Measurements from ENCODE around the gene UBR2. TPM values are rescaled to one million over a fixed set of nuclear protein-coding genes. Genes with fewer than 3 reads are reported as not detected.

UBR2 gene
- total and polyA plus RNA-seq, 2 of the 13 experiments (the other 11 are each of a cell fraction or from before 2014, with no cell fraction given) = 17.6 to 29.3 TPM

DNA sequence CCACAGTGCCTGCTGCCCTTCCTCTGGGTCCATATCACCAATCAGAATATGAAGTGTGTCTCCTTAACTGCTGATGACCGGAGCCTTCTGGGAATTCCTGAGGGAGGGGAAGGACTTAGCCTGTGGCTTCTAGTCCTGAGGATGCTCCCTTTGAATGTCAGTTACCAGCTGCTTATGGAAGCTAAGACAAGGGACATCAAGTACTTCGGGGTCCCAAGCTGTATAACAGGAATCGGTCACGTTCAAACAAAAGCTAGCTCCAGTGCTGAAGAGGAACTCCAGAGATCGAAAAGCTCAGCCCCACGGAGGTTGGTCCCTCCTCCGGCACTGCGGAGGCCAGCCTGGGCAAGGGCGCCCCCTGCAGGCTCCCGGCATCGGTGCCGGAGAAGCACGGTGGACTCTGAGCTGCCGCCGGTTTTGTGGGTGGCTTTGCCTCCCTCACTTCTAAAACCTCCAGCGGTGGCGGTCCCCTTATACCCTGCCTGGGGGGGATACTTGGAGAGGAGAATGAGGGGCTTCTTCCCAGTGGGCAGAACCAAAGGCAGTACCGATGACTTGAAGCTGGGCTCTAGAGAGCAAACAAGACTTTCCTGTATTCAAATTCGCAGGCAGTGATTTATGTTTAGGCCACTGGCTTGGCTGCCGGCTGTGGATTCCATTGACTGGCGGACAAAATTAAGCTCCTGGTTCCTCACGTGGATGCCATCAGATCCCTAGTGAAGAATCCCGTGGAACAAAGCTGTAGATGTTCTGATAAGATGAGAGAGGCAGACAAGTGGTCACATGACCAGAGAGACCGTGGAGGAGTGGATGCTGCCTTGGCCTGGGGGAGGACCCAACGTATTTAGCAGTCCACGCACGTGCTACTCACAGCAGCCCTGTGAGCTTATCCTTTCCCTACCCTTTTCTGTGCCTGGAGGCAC is 16.2 kb upstream of the UBR2 start (continued):
- TF ChIP-seq HNRNPLL (IDR thresholded peaks at IDR 0.05; ENCODE audit: low read depth, low read length, poor library complexity, severe bottlenecking) (peak; percentile 45), ZNF703 (CRISPR knock-in tag; IDR thresholded peaks at IDR 0.05; ENCODE audit: borderline replicate concordance) (no peak), ZNF615 (CRISPR knock-in tag; IDR thresholded peaks at IDR 0.05; ENCODE audit: borderline replicate concordance) (no peak), MYNN (CRISPR knock-in tag; IDR thresholded peaks at IDR 0.05; ENCODE audit: low read depth) (no peak), DMAP1 (CRISPR knock-in tag; IDR thresholded peaks at IDR 0.05) (peak; percentile 21; the same call in 1 of the 2 replicates), MIER3 (CRISPR knock-in tag; IDR thresholded peaks at IDR 0.05; ENCODE audit: borderline replicate concordance) (peak; percentile 41; the same call in 1 of the 2 replicates), MTF2 (CRISPR knock-in tag; IDR thresholded peaks at IDR 0.05; ENCODE audit: borderline replicate concordance) (no peak), BRCA1 (CRISPR knock-in tag; IDR thresholded peaks at IDR 0.05) (no peak), ZBTB7A (CRISPR knock-in tag; IDR thresholded peaks at IDR 0.05) (no peak), ZNF24 (IDR thresholded peaks at IDR 0.05) (no peak), MEIS2 (CRISPR knock-in tag; IDR thresholded peaks at IDR 0.05) (no peak), RAD21 (CRISPR knock-in tag; IDR thresholded peaks at IDR 0.05) (peak; percentile 92), ZNF737 (CRISPR knock-in tag; IDR thresholded peaks at IDR 0.05; ENCODE audit: borderline replicate concordance) (no peak; the same call in 1 of the 2 replicates), AKAP8 (CRISPR knock-in tag; IDR thresholded peaks at IDR 0.05) (no peak), ZNF343 (CRISPR knock-in tag; IDR thresholded peaks at IDR 0.05) (0 out of 2 replicates have a peak, but pooled peaks have one; percentile 72), TCF7 (IDR thresholded peaks at IDR 0.05; ENCODE audit: low read depth) (no peak), ZNF296 (CRISPR knock-in tag; conservative IDR thresholded peaks at IDR 0.05) (no peak), ZNF432 (CRISPR knock-in tag; IDR thresholded peaks at IDR 0.05; ENCODE audit: borderline replicate concordance) (no peak), ZNF335 (CRISPR knock-in tag; IDR thresholded peaks at IDR 0.05) (peak; percentile 80; the same call in 1 of the 2 replicates)
- TF ChIP-seq, protein P1, sequence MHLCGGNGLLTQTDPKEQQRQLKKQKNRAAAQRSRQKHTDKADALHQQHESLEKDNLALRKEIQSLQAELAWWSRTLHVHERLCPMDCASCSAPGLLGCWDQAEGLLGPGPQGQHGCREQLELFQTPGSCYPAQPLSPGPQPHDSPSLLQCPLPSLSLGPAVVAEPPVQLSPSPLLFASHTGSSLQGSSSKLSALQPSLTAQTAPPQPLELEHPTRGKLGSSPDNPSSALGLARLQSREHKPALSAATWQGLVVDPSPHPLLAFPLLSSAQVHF (CRISPR knock-in tag; IDR thresholded peaks at IDR 0.05) = no peak
- TF ChIP-seq, protein P2, sequence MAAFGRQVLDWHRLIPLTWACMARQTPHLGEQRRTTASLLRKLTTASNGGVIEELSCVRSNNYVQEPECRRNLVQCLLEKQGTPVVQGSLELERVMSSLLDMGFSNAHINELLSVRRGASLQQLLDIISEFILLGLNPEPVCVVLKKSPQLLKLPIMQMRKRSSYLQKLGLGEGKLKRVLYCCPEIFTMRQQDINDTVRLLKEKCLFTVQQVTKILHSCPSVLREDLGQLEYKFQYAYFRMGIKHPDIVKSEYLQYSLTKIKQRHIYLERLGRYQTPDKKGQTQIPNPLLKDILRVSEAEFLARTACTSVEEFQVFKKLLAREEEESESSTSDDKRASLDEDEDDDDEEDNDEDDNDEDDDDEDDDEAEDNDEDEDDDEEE (CRISPR knock-in tag; IDR thresholded peaks at IDR 0.05) = no peak
- TF ChIP-seq, protein P3, sequence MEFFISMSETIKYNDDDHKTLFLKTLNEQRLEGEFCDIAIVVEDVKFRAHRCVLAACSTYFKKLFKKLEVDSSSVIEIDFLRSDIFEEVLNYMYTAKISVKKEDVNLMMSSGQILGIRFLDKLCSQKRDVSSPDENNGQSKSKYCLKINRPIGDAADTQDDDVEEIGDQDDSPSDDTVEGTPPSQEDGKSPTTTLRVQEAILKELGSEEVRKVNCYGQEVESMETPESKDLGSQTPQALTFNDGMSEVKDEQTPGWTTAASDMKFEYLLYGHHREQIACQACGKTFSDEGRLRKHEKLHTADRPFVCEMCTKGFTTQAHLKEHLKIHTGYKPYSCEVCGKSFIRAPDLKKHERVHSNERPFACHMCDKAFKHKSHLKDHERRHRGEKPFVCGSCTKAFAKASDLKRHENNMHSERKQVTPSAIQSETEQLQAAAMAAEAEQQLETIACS (CRISPR knock-in tag; IDR thresholded peaks at IDR 0.05) = no peak
- TF ChIP-seq, protein P4, sequence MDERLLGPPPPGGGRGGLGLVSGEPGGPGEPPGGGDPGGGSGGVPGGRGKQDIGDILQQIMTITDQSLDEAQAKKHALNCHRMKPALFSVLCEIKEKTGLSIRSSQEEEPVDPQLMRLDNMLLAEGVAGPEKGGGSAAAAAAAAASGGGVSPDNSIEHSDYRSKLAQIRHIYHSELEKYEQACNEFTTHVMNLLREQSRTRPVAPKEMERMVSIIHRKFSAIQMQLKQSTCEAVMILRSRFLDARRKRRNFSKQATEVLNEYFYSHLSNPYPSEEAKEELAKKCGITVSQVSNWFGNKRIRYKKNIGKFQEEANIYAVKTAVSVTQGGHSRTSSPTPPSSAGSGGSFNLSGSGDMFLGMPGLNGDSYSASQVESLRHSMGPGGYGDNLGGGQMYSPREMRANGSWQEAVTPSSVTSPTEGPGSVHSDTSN (CRISPR knock-in tag; IDR thresholded peaks at IDR 0.05) = no peak
- TF ChIP-seq, protein P5, sequence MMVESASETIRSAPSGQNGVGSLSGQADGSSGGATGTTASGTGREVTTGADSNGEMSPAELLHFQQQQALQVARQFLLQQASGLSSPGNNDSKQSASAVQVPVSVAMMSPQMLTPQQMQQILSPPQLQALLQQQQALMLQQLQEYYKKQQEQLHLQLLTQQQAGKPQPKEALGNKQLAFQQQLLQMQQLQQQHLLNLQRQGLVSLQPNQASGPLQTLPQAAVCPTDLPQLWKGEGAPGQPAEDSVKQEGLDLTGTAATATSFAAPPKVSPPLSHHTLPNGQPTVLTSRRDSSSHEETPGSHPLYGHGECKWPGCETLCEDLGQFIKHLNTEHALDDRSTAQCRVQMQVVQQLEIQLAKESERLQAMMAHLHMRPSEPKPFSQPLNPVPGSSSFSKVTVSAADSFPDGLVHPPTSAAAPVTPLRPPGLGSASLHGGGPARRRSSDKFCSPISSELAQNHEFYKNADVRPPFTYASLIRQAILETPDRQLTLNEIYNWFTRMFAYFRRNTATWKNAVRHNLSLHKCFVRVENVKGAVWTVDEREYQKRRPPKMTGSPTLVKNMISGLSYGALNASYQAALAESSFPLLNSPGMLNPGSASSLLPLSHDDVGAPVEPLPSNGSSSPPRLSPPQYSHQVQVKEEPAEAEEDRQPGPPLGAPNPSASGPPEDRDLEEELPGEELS (CRISPR knock-in tag; IDR thresholded peaks at IDR 0.05) = no peak
